Esophagus (tissue), 2 donors: ENCODE data around the gene SHB. TPM values are rescaled to one million over a fixed set of nuclear protein-coding genes. Genes with fewer than 3 reads are reported as not detected.

Experiments used
- H3K27ac ChIP-seq, 2 donors: one replicate each; pipeline ENCODE4 v1.5.1; 2013; ENCODE audit warnings: low read depth in 2 of 2, mild to moderate bottlenecking in 2 of 2, inconsistent platforms in 1 of 2, low read length in 1 of 2, moderate library complexity in 1 of 2
- H3K27me3 ChIP-seq, 2 donors: one replicate each; pipeline ENCODE4 v1.6.1; 2013; ENCODE audit warnings: low read length in 2 of 2, control low read depth in 1 of 2, mild to moderate bottlenecking in 1 of 2; ENCODE audit not compliant: insufficient read depth in 2 of 2, control insufficient read depth in 1 of 2
- H3K36me3 ChIP-seq, 2 donors: one replicate each; pipeline ENCODE4 v1.6.1; 2013; ENCODE audit warnings: low read length in 1 of 2; ENCODE audit not compliant: control insufficient read depth in 2 of 2, insufficient read depth in 2 of 2
- H3K4me1 ChIP-seq, 2 donors: one replicate each; pipeline ENCODE4 v1.6.1; 2013; ENCODE audit warnings: low read length in 1 of 2; ENCODE audit not compliant: control insufficient read depth in 2 of 2, insufficient read depth in 2 of 2
- H3K4me3 ChIP-seq, 2 donors: one replicate each; pipeline ENCODE4 v1.5.1; 2013; ENCODE audit warnings: low read length in 2 of 2, mild to moderate bottlenecking in 2 of 2, low read depth in 1 of 2, moderate library complexity in 1 of 2
- H3K9me3 ChIP-seq, 2 donors: one replicate each; pipeline ENCODE4 v1.6.1; 2013; ENCODE audit warnings: mild to moderate bottlenecking in 2 of 2, low read depth in 1 of 2, low read length in 1 of 2, moderate library complexity in 1 of 2; ENCODE audit not compliant: control insufficient read depth in 2 of 2, insufficient read depth in 1 of 2
- WGBS, 2 donors: extraction: QIAGEN DNeasy Blood & Tissue Kit; methylation state at CpG; one replicate each; pipeline ENCODE4 v1.1.7; 2013; 5-methylcytosine and 5-hydroxymethylcytosine counted together
- polyA plus RNA-seq, 2 donors: library from polyadenylated mRNA; stranded (reverse); fragments of 200-250 nt; gene quantifications; one replicate each; pipeline ENCODE4 v1.2.3, GENCODE V29; 2013
- donor health status: healthy with polysubstance abuse.
- donor health status: Bipolar disorder and iron deficiency.

The SHB gene
- polyA plus RNA-seq, 2 donors = 14.7 to 15.7 TPM

DNA sequence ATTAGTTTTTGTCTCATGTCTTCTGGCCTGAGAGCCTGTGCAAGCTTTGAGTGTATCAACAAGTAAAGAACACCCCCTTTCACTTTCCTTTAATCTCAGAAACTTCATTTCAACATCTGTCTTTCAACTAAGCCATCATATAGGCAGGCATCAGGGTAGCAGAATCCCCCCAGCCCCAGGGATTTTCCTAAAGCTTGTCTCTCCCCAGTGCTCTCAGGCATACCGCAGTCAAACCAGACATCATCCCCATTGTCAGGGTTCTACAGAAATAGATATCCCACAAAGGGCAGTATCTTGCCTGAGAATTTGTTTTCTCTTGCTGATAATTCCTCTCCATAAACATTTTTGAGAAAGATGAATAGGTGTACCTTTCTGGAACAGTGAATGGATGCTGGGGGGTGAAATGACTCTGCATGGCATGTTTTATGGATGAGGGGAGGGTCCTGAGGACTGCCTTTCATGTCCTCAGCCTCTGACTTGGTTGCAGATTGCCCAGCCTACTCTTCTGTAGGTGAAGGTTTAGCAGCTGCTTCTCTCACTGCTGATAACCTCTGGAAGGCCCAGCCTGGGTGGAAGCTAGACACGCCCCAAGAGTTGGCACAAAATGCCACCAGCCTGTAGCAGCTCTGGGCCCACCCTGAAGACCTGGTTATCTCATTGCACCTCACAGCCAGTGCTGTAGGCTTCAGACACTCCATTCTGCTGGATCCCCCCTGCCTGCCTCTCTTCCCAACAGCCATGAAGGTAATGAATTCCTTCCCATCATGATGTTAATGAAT, 20.5 kb upstream of the SHB start:
- Histone ChIP-seq H3K4me3 (no peak overlapping the region), H3K27me3 (no peaks in the 10 kb centered on the region), H3K9me3 (no peaks in the 10 kb centered on the region), H3K4me1 (no peaks in the 10 kb centered on the region), H3K27ac (no peak overlapping the region), H3K36me3 (no peaks in the 10 kb centered on the region)
- 84 to 85% methylated on average over 2 of the region's 2 CpGs for WGBS, 2 donors

DNA sequence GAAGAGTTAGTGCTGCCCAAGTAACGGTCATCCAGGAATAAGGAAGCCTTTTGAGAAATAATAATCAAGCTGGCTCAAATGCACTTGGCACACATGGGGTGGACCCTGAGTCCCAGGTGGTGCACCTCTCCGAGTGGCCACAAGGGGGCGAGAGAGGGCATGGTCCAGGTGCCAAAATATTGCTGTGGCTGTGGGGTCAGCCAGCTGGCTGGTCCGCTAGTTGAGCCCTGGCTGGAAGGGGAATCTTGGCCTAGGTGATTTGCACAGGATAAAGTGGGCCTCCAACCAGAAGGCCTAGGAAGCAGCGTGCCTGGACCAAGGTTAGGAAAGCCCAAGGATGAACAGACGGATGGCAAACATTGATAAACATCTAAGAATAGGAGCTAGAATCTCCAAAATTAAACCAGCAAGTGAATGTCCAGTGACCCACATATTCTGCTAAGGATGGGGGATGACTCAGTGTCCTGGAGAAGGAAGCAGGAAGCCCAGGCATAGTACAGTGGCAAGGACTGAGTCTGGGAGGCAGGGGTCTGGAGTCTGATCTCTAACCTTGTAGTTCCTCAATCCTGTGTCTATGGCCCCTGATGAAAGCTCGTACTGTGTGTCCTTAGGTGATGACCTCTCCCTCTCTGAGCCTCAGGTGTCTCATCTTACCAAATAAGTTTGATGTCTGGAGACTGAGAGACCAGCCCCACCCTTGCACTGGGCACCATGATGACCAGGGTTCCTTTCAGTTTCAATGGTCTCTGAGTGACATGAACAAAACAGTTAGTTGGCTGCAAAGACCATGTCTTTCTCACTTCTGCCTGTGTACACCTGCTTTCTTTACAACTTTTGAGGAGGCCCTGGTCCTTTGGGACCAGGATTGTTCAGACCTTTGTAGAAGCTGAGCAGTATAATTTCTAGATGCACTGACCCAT, 19.2 kb upstream of the SHB start:
- Histone ChIP-seq H3K36me3 (no peaks in the 10 kb centered on the region), H3K4me1 (no peaks in the 10 kb centered on the region), H3K4me3 (no peak overlapping the region), H3K27ac (no peak overlapping the region), H3K27me3 (no peaks in the 10 kb centered on the region), H3K9me3 (no peaks in the 10 kb centered on the region)
- WGBS, 2 donors = 22 to 32% methylated on average over 7 of the region's 7 CpGs

GRCh38 chr9:38086496-38086895, 17.5 kb upstream of the SHB start:
- Histone ChIP-seq H3K36me3 (no peaks in the 10 kb centered on the region), H3K4me1 (no peaks in the 10 kb centered on the region), H3K9me3 (no peaks in the 10 kb centered on the region), H3K4me3 (no peak overlapping the region), H3K27ac (no peak overlapping the region), H3K27me3 (no peaks in the 10 kb centered on the region)

GRCh38 chr9:38085308-38085707, 16.3 kb upstream of the SHB start:
- H3K27me3 ChIP-seq = no peaks in the 10 kb centered on the region
- no peaks in the 10 kb centered on the region for H3K9me3 ChIP-seq
- H3K27ac ChIP-seq = no peak overlapping the region
- 76 to 86% methylated on average over 5 of the region's 5 CpGs for WGBS, 2 donors
- no peaks in the 10 kb centered on the region for H3K4me1 ChIP-seq
- no peaks in the 10 kb centered on the region for H3K36me3 ChIP-seq
- no peak overlapping the region for H3K4me3 ChIP-seq

- no peaks in the 10 kb centered on the region for H3K36me3 ChIP-seq
- no peaks in the 10 kb centered on the region for H3K9me3 ChIP-seq
- H3K27ac ChIP-seq = no peak overlapping the region
- 70 to 73% methylated on average over 5 of the region's 5 CpGs for WGBS, 2 donors
- no peaks in the 10 kb centered on the region for H3K27me3 ChIP-seq
- H3K4me1 ChIP-seq = no peaks in the 10 kb centered on the region
- no peak overlapping the region for H3K4me3 ChIP-seq
Observed at GRCh38 chr9:38084556-38084880, 15.5 kb upstream of the SHB start.

DNA sequence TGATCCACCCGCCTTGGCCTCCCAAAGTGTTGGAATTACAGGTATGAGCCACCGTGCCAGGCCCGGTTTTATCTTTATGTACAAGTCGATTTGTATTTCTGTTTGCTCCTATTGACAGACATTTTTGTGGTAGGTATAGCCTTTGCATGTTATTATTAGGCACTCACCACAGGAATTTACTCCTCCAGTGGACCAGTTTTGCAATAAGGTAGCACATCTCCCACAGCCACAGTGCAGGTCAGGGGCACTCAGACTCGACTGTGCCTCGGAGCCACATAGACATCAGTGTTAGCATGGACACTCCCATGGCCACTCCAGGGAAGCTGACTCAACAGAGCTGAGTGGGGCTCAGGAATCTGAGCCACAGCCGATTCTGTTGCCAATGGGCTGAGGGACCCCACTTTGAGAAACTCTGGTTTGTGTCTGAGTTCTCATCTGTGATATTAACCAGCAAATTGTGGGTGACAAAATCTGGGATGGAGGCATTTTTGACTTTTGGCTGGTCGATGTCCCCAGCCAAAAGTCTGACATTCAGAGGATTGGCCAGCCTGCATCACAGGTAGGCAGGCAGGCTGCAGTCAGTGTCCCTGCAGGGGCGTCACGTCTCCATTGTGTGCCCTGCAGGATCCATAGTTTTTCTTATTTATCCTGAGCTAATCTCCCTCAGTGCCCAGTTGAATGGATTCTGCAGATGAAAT, 15.0 kb upstream of the SHB start:
- Histone ChIP-seq H3K4me3 (no peak overlapping the region), H3K36me3 (no peaks in the 10 kb centered on the region), H3K27ac (no peak overlapping the region), H3K27me3 (no peaks in the 10 kb centered on the region), H3K9me3 (no peaks in the 10 kb centered on the region), H3K4me1 (no peaks in the 10 kb centered on the region)
- WGBS, 2 donors = 87 to 90% methylated on average over 10 of the region's 10 CpGs

DNA sequence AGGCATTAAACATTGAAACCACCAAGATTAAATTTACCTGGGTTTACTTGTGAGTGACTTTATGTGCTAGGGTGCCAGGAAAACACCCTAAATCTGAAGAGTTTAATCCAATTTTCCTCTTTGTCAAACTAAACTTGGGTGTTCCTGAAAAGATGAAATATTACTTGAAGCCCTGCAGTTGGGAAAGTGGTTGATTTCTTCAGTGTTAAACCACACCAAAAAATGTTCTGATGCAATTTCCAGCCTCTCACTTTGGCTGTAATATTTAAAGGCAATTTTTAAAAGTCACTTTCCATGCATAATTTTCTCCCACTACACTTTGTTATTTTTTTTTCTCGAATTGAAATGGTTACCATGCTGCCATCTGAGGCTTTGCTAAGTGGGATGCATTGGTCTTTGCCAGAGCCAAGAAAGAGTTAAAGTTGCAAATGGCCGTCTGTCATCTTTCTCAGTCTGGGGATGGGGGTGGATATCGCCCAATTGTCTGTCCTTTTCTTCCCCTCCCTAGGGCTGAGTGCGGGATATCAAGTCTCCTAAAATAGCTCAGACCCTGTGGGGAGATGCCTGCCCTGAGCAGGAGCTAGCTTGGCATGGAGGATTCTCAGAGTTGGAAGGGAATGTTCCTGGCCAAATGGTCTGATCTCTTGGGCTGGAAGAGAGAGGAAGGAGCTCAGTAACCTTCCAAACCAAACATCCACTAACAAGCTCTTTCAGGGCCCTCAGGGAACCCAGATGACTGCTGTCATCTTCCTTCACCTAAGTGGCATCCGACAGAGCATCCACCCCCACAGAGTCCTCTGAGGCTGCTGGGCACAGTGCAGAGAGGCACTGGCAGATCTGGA, 13.6 kb upstream of the SHB start:
- H3K27me3 ChIP-seq = no peaks in the 10 kb centered on the region
- H3K4me1 ChIP-seq = no peaks in the 10 kb centered on the region
- H3K36me3 ChIP-seq = no peaks in the 10 kb centered on the region
- WGBS, 2 donors = 49 to 52% methylated on average over 5 of the region's 5 CpGs
- H3K4me3 ChIP-seq = no peak overlapping the region
- H3K9me3 ChIP-seq = no peaks in the 10 kb centered on the region
- H3K27ac ChIP-seq = no peak overlapping the region

DNA sequence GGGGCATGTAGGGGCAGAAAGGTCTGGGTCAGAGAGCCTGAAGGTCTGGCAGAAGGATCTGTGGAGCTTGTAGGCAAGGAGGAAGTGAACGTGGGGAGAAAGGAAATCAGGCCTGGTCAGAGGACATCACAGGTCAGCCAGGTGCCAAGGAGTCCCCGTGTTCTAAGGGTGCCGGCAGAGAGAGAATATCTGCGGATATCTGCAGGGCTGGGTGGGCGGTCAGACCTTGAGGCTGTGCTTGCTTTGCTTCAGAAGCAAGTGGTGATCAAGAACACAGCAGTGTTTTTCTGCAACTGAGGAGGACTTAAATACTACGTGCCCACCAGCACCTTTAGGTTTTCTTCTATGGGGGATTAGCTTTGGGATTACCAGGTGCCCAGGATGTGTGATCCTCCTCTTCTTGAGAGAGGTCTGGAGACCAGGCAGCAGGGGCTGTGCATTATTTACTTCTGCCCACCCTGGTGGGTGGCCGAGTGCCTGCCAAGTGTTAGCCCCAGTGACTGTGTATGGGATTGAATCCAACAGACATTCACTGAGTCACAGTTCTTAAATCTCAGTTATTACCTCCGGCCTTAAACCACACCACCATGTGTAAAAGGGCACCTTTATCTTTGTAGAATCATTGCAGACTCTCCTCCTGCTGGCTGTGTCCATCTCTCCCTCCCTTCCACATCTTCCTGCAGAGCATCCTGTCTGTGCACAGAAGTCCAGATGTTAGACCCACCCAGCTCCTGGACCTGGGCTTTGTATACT, 12.5 kb upstream of the SHB start:
- Histone ChIP-seq H3K36me3 (no peaks in the 10 kb centered on the region), H3K4me1 (no peaks in the 10 kb centered on the region), H3K27ac (no peak overlapping the region), H3K9me3 (no peaks in the 10 kb centered on the region), H3K4me3 (no peak overlapping the region), H3K27me3 (no peaks in the 10 kb centered on the region)
- WGBS, 2 donors = 77 to 83% methylated on average over 8 of the region's 8 CpGs
